MM.1S (cell line): Measurements from ENCODE around the gene DIAPH3.

Experiments
- DNase-seq: peaks from one replicate; pipeline ENCODE4 v3.0.0-alpha.2; 2015
- H2AFZ ChIP-seq: fragments of 300-600 bp; sonication (generic); 2 replicates; pipeline ENCODE4 v1.6.0; 2016; ENCODE audit warnings: antibody characterized with exemption, low read length
- H3F3A ChIP-seq: fragments of 300-600 bp; sonication (generic); 2 replicates; pipeline ENCODE4 v1.6.1; 2016; ENCODE audit warnings: mild to moderate bottlenecking, antibody characterized with exemption, low read length, moderate library complexity, mixed read lengths; ENCODE audit not compliant: insufficient read depth
- H3K27ac ChIP-seq: fragments of 300-600 bp; sonication (generic); 2 replicates; pipeline ENCODE4 v1.5.1; 2016; ENCODE audit warnings: mild to moderate bottlenecking, low read length
- H3K27me3 ChIP-seq: fragments of 300-600 bp; sonication (generic); replicated peaks from 2 replicates; pipeline ENCODE4 v1.6.0; 2016; ENCODE audit warnings: low read length; ENCODE audit not compliant: insufficient read depth
- H3K36me3 ChIP-seq: fragments of 300-600 bp; sonication (generic); replicated peaks from 2 replicates; pipeline ENCODE4 v1.6.1; 2016; ENCODE audit warnings: mild to moderate bottlenecking, low read length, mixed read lengths; ENCODE audit not compliant: insufficient read depth
- H3K4me1 ChIP-seq: fragments of 300-600 bp; sonication (generic); 2 replicates; pipeline ENCODE4 v1.6.1; 2016; ENCODE audit warnings: low read length, mixed read lengths
- H3K4me2 ChIP-seq: fragments of 300-600 bp; sonication (generic); 2 replicates; pipeline ENCODE4 v1.6.0; 2016; ENCODE audit warnings: low read depth, low read length
- H3K4me3 ChIP-seq: fragments of 300-600 bp; sonication (generic); 2 replicates; pipeline ENCODE4 v1.5.1; 2016; ENCODE audit warnings: low read length, mixed read lengths
- H3K79me2 ChIP-seq: fragments of 300-600 bp; sonication (generic); 2 replicates; pipeline ENCODE4 v1.6.1; 2016; ENCODE audit warnings: mixed run types, low read length, mixed read lengths
- H3K9ac ChIP-seq: fragments of 300-600 bp; sonication (generic); 2 replicates; pipeline ENCODE4 v1.6.1; 2016; ENCODE audit warnings: low read length, mixed read lengths
- H3K9me2 ChIP-seq: fragments of 300-600 bp; sonication (generic); replicated peaks from 2 replicates; pipeline ENCODE4 v1.6.1; 2016; ENCODE audit warnings: mild to moderate bottlenecking, low read length, mixed read lengths; ENCODE audit not compliant: insufficient read depth
- H3K9me3 ChIP-seq: fragments of 300-600 bp; sonication (generic); replicated peaks from 2 replicates; pipeline ENCODE4 v1.6.1; 2016; ENCODE audit warnings: mild to moderate bottlenecking, low read length, mixed read lengths; ENCODE audit not compliant: insufficient read depth
- H4K20me1 ChIP-seq: fragments of 300-600 bp; sonication (generic); 2 replicates; pipeline ENCODE4 v1.6.1; 2016; ENCODE audit warnings: mild to moderate bottlenecking, low read length, moderate library complexity, mixed read lengths; ENCODE audit not compliant: insufficient read depth
- CTCF ChIP-seq: fragments of 300-600 bp; sonication (generic); IDR thresholded peaks from 2 replicates; pipeline ENCODE4 v1.5.1; 2016; ENCODE audit warnings: antibody characterized with exemption, low read length, mixed read lengths
- EZH2 ChIP-seq: fragments of 300-600 bp; sonication (generic); optimal IDR thresholded peaks from 2 replicates; pipeline ENCODE3; 2017; ENCODE audit warnings: low read depth, mild to moderate bottlenecking, antibody characterized with exemption, low read length, mixed read lengths
- EZH2phosphoT487 ChIP-seq: fragments of 300-600 bp; sonication (generic); IDR thresholded peaks from 2 replicates; pipeline ENCODE4 v1.6.1; 2018; ENCODE audit warnings: antibody characterized with exemption, low read length

DIAPH3 gene

GRCh38 chr13:59701261-59701660, 462.5 kb downstream of the DIAPH3 start:
- Histone ChIP-seq H3K27ac (no peak overlapping the region), H3K79me2 (no peaks in the 10 kb centered on the region), H3K9ac (no peak overlapping the region), H3K4me3 (no peak overlapping the region), H3K4me1 (no peaks in the 10 kb centered on the region), H3K4me2 (no peak overlapping the region), H3K27me3 (no peaks in the 10 kb centered on the region), H3K9me3 (no peaks in the 10 kb centered on the region), H4K20me1 (no peaks in the 10 kb centered on the region), H3K9me2 (no peaks in the 10 kb centered on the region), H3F3A (no peaks in the 10 kb centered on the region), H3K36me3 (no peaks in the 10 kb centered on the region), H2AFZ (no peak overlapping the region)
- DNase-seq: no peak
- TF ChIP-seq EZH2 (no peak), EZH2phosphoT487 (no peak)

- Histone ChIP-seq H3K36me3 (no peaks in the 10 kb centered on the region), H3K4me3 (no peak overlapping the region), H3F3A (no peaks in the 10 kb centered on the region), H3K79me2 (no peaks in the 10 kb centered on the region), H2AFZ (no peak overlapping the region), H3K4me1 (no peaks in the 10 kb centered on the region), H3K9me2 (no peaks in the 10 kb centered on the region), H3K9ac (no peak overlapping the region), H3K4me2 (no peak overlapping the region), H4K20me1 (no peaks in the 10 kb centered on the region), H3K27ac (no peak overlapping the region), H3K9me3 (no peaks in the 10 kb centered on the region), H3K27me3 (no peaks in the 10 kb centered on the region)
- no peak for TF ChIP-seq EZH2phosphoT487
- TF ChIP-seq CTCF: no peak
- no peak for TF ChIP-seq EZH2
- DNase-seq: no peak
These were observed 463.4 kb downstream of the DIAPH3 start for GRCh38 chr13:59700281-59700680.

GRCh38 chr13:59696271-59696670, 467.5 kb downstream of the DIAPH3 start:
- Histone ChIP-seq H3K36me3 (no peaks in the 10 kb centered on the region), H3K9ac (no peak overlapping the region), H3K79me2 (no peaks in the 10 kb centered on the region), H3K4me2 (no peak overlapping the region), H3K9me2 (no peaks in the 10 kb centered on the region), H3K4me3 (no peak overlapping the region), H3K27ac (no peak overlapping the region), H2AFZ (no peak overlapping the region), H3K27me3 (no peaks in the 10 kb centered on the region), H3F3A (no peaks in the 10 kb centered on the region), H3K4me1 (no peaks in the 10 kb centered on the region), H3K9me3 (no peaks in the 10 kb centered on the region), H4K20me1 (no peaks in the 10 kb centered on the region)
- no peak for TF ChIP-seq CTCF
- TF ChIP-seq EZH2phosphoT487: no peak
- no peak for TF ChIP-seq EZH2
- DNase-seq: no peak

- Histone ChIP-seq H4K20me1 (no peaks in the 10 kb centered on the region), H3K36me3 (no peaks in the 10 kb centered on the region; the same call in 1 of the 2 replicates), H3K9me3 (no peaks in the 10 kb centered on the region), H3F3A (no peaks in the 10 kb centered on the region), H2AFZ (no peak overlapping the region), H3K27me3 (no peaks in the 10 kb centered on the region), H3K79me2 (no peaks in the 10 kb centered on the region), H3K9ac (no peak overlapping the region), H3K4me3 (no peak overlapping the region), H3K9me2 (no peaks in the 10 kb centered on the region), H3K27ac (no peak overlapping the region), H3K4me2 (no peak overlapping the region), H3K4me1 (no peaks in the 10 kb centered on the region)
- no peak for DNase-seq
- no peak for TF ChIP-seq EZH2
- no peak for TF ChIP-seq EZH2phosphoT487
- TF ChIP-seq CTCF: no peak
These were observed 472.1 kb downstream of the DIAPH3 start for GRCh38 chr13:59691501-59692066.
